Endothelial cell of umbilical vein (primary cell): ENCODE measurements around the gene MBL2. TPM values are rescaled to one million over a fixed set of nuclear protein-coding genes. Genes with fewer than 3 reads are reported as not detected.

Source experiments
- BruUV-seq: library from RNA; stranded (reverse); fragments of 400-500 nt; replicated peaks from 2 replicates; lab custom pipeline; 2021; lab: Mats Ljungman, UMichigan
- CTCF ChIA-PET: fragments of 300-600, 350-600 bp; sonication (Branson Sonifier 250); formaldehyde crosslinking; loops from one replicate; lab custom pipeline; 2021; ENCODE audit warnings: antibody characterized with exemption, inconsistent platforms; lab: Charles Lee
- POLR2A ChIA-PET: fragments of 300-600, 350-600 bp; sonication (Branson Sonifier 250); formaldehyde crosslinking; loops from one replicate; lab custom pipeline; 2021; ENCODE audit warnings: antibody characterized with exemption, inconsistent platforms; lab: Charles Lee
- DNase-seq: peaks from one replicate; pipeline ENCODE4 v3.0.0-alpha.2; 2011; ENCODE audit warnings: low read depth, low spot score
- FAIRE-seq: peaks from 2 replicates; lab custom pipeline; 2011; peaks lifted over from hg19 to GRCh38; lab: Jason Lieb, UNC
- H2AFZ ChIP-seq: 2 replicates; pipeline ENCODE4 v1.6.0; 2012; ENCODE audit warnings: low read depth, low read length, control low read depth, inconsistent platforms
- H3K27ac ChIP-seq: 2 replicates; pipeline ENCODE4 v1.5.1; 2011; ENCODE audit warnings: low read depth, mild to moderate bottlenecking, control low read depth, low read length, moderate library complexity; ENCODE audit not compliant: insufficient read depth
- H3K27me3 ChIP-seq, 2 experiments: 2 replicates each; pipeline versions ENCODE4 v1.6.0 to v1.6.1; 2011; ENCODE audit warnings: low read length in 2 of 2, mixed read lengths in 1 of 2; ENCODE audit not compliant: control insufficient read depth in 2 of 2, insufficient read depth in 2 of 2
- H3K36me3 ChIP-seq, 2 experiments: 2 replicates in 1 of 2; 3 replicates in 1 of 2; pipeline ENCODE4 v1.5.1; 2011; ENCODE audit warnings: low read length in 2 of 2, mild to moderate bottlenecking in 1 of 2, moderate library complexity in 1 of 2; ENCODE audit not compliant: control insufficient read depth in 2 of 2, insufficient read depth in 2 of 2; ENCODE audit errors: extremely low read depth in 1 of 2
- H3K4me1 ChIP-seq: 3 replicates; pipeline ENCODE4 v1.5.1; 2011; ENCODE audit warnings: mild to moderate bottlenecking, low read length; ENCODE audit not compliant: control insufficient read depth, insufficient read depth; ENCODE audit errors: extremely low read depth
- H3K4me2 ChIP-seq: 2 replicates; pipeline ENCODE4 v1.6.1; 2011; ENCODE audit warnings: low read length, control low read depth, mixed read lengths; ENCODE audit not compliant: insufficient read depth
- H3K4me3 ChIP-seq, 3 experiments: fragments of 200-600 bp in 1 of 3; sonication (generic), shearing (Covaris generic) in 1 of 3; replicated peaks in 1 of 3; 2 replicates each; pipeline ENCODE4 v1.5.1; 2011 to 2016; ENCODE audit warnings: control low read depth in 3 of 3, low read length in 3 of 3, mild to moderate bottlenecking in 2 of 3, inconsistent platforms in 1 of 3, low read depth in 1 of 3, moderate library complexity in 1 of 3; ENCODE audit not compliant: insufficient read depth in 1 of 3
- H3K79me2 ChIP-seq: 2 replicates; pipeline ENCODE4 v1.6.0; 2012; ENCODE audit warnings: low read length, inconsistent platforms; ENCODE audit not compliant: control insufficient read depth, insufficient read depth
- H3K9ac ChIP-seq: replicated peaks from 2 replicates; pipeline ENCODE3; 2011; ENCODE audit warnings: low read length, control low read depth; ENCODE audit not compliant: insufficient read depth; ENCODE audit errors: extremely low read depth
- H3K9me1 ChIP-seq: replicated peaks from 3 replicates; pipeline ENCODE4 v1.6.0; 2011; ENCODE audit warnings: mild to moderate bottlenecking, low read length; ENCODE audit not compliant: control insufficient read depth, insufficient read depth; ENCODE audit errors: extremely low read depth
- H3K9me3 ChIP-seq: replicated peaks from 2 replicates; pipeline ENCODE4 v1.5.1; 2012; ENCODE audit warnings: low read length, inconsistent platforms; ENCODE audit not compliant: control insufficient read depth, insufficient read depth
- H4K20me1 ChIP-seq: replicated peaks from 2 replicates; pipeline ENCODE3; 2011; ENCODE audit warnings: mild to moderate bottlenecking, low read length; ENCODE audit not compliant: control insufficient read depth, insufficient read depth; ENCODE audit errors: extremely low read depth
- EZH2 ChIP-seq: IDR thresholded peaks from 2 replicates; pipeline ENCODE4 v1.6.1; 2012; ENCODE audit warnings: borderline replicate concordance, low read depth, mild to moderate bottlenecking, moderate library complexity, low read length, inconsistent platforms; ENCODE audit not compliant: severe bottlenecking
- FOS ChIP-seq: IDR thresholded peaks from 2 replicates; pipeline ENCODE4 v1.6.1; 2011; ENCODE audit warnings: mild to moderate bottlenecking, low read length, moderate library complexity, borderline replicate concordance; ENCODE audit not compliant: insufficient read depth
- GATA2 ChIP-seq: IDR thresholded peaks from 2 replicates; pipeline ENCODE4 v1.7.0; 2011; ENCODE audit warnings: low read depth, mild to moderate bottlenecking, moderate library complexity, mixed read lengths, low read length; ENCODE audit not compliant: insufficient read length, insufficient read depth
- JUN ChIP-seq: IDR thresholded peaks from 2 replicates; pipeline ENCODE4 v1.6.1; 2011; ENCODE audit warnings: borderline replicate concordance, low read depth; ENCODE audit not compliant: insufficient read length, insufficient read depth
- MAX ChIP-seq: IDR thresholded peaks from 2 replicates; pipeline ENCODE4 v1.6.1; 2011; ENCODE audit not compliant: insufficient read depth, insufficient read length
- MYC ChIP-seq: IDR thresholded peaks from one replicate; pipeline ENCODE4 v1.6.1; 2011; ENCODE audit warnings: mild to moderate bottlenecking, low read depth, low read length
- POLR2A ChIP-seq: IDR thresholded peaks from 2 replicates; pipeline ENCODE4 v1.6.1; 2012; ENCODE audit warnings: low read depth, mild to moderate bottlenecking, control low read depth, low read length
- POLR2AphosphoS5 ChIP-seq: IDR thresholded peaks from 2 replicates; pipeline ENCODE4 v1.6.1; 2012; ENCODE audit warnings: low read depth, mild to moderate bottlenecking, control low read depth, low read length, moderate library complexity; ENCODE audit not compliant: insufficient read depth
- dilution Hi-C: fragments of 300-500 bp; cut with MboI; formaldehyde crosslinking; loops from one replicate; pipeline ENCODE4 v1.15.0; 2019; ENCODE audit warnings: low sequenced_read_pairs; ENCODE audit not compliant: extremely low pct_ligation_motif_present
- intact Hi-C: fragments of 100-400 bp; cut with micrococcal nuclease; formaldehyde crosslinking; loops from one replicate; pipeline ENCODE4 v1.10.0; 2022
- polyA plus RNA-seq, 4 experiments: library from polyadenylated mRNA; depleted of rRNA in 3 of 4; stranded (reverse) in 3 of 4; unstranded in 1 of 4; fragments of >200 nt; gene quantifications; 2 replicates each; pipeline versions ENCODE4 v1.2.1 to v1.2.3, GENCODE V29; 2011 to 2012; ENCODE audit warnings: missing spikeins in 1 of 4
- total RNA-seq: library from RNA; stranded (reverse); gene quantifications from 2 replicates; pipeline ENCODE4 v1.2.3, GENCODE V29; 2021
- TF ChIP-seq, protein P1 (sequence below), 2 donors: IDR thresholded peaks; 1 replicate in 1 of 2; 2 replicates in 1 of 2; pipeline ENCODE4 v1.5.1; 2011; ENCODE audit warnings: low read length in 2 of 2, mild to moderate bottlenecking in 2 of 2, moderate library complexity in 2 of 2, control low read depth in 1 of 2, inconsistent platforms in 1 of 2, low read depth in 1 of 2; ENCODE audit not compliant: insufficient read depth in 1 of 2; ENCODE audit errors: extremely low read depth in 1 of 2

Gene MBL2
- total and polyA plus RNA-seq, 2 donors (not counting 3 experiments of a cell fraction or from before 2014, with no cell fraction given): not detected

DNA sequence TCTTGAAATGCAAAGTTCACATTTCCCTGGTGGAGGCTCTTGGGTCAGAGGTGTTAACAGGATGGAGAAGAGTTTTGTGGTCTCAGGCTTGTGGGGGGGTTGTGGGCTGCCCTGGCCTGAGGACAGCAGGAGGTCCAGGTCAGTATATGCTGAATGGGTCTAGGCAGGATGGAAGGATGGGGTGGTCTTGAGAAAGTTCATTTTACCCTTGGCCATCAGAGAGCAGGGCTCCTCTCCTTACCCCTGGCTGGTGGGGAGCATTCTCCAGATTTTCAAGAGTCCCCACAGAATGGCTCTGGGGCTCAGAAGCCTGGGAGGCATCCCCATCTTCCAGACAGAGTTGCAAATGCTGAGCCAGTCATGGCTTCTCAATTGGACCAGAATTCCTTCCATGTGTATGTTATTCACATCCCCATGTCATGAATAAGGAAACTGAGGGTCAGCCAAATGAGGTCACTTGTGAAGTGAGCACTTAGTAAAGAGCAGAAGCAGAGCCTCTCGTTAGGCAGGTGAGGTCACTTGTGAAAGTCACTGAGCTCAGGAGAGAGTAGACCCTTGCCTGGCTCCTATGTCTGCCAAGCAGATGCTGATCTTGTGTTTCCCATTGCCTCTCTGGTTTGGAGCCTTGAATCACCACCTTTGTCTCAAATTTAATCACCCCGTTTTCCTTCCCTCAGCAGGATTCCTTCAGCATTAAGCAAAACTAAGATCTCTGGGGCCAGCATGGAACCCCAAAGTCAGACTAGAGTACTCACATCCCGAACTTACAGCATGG is 33.0 kb downstream of the MBL2 start:
- no peak overlapping the region for H3K27ac ChIP-seq
- no peaks in the 10 kb centered on the region for H3K27me3 ChIP-seq
- no peak overlapping the region for H3K9ac ChIP-seq
- intact Hi-C loops (no loop called here), dilution Hi-C loops (no loop called here)
- no peak overlapping the region for H3K4me3 ChIP-seq
- H3K4me1 ChIP-seq: no peaks in the 10 kb centered on the region
- DNase-seq (no peak), FAIRE-seq (no peak)
- no peak overlapping the region for H3K4me2 ChIP-seq
- TF ChIP-seq MYC (no peak), POLR2A (no peak), JUN (no peak), GATA2 (no peak), FOS (no peak), EZH2 (no peak), MAX (no peak), POLR2AphosphoS5 (no peak)
- TF ChIP-seq, protein P1, sequence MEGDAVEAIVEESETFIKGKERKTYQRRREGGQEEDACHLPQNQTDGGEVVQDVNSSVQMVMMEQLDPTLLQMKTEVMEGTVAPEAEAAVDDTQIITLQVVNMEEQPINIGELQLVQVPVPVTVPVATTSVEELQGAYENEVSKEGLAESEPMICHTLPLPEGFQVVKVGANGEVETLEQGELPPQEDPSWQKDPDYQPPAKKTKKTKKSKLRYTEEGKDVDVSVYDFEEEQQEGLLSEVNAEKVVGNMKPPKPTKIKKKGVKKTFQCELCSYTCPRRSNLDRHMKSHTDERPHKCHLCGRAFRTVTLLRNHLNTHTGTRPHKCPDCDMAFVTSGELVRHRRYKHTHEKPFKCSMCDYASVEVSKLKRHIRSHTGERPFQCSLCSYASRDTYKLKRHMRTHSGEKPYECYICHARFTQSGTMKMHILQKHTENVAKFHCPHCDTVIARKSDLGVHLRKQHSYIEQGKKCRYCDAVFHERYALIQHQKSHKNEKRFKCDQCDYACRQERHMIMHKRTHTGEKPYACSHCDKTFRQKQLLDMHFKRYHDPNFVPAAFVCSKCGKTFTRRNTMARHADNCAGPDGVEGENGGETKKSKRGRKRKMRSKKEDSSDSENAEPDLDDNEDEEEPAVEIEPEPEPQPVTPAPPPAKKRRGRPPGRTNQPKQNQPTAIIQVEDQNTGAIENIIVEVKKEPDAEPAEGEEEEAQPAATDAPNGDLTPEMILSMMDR (IDR thresholded peaks at IDR 0.05; ENCODE audit: extremely low read depth in 1 of 2, insufficient read depth in 1 of 2, low read depth in 1 of 2, low read length in 2 of 2): no peak
- no peaks in the 10 kb centered on the region for H3K36me3 ChIP-seq
- no peaks in the 10 kb centered on the region for H3K79me2 ChIP-seq
- no TSS peak for BruUV-seq
- H3K9me3 ChIP-seq: no peaks in the 10 kb centered on the region
- ChIA-PET POLR2A (no interaction called here), CTCF (interaction anchor here (0.6 to 4.2 kb wide), 6 partner anchors 9 to 650 kb away, joined by 3 to 182 read pairs (median 4); no protein-coding TSS in a partner anchor)
- no peak overlapping the region for H2AFZ ChIP-seq
- peaks cover 2% of the 10 kb centered on the region for H3K9me1 ChIP-seq
- H4K20me1 ChIP-seq: no peaks in the 10 kb centered on the region
